Keratinocyte (primary cell): ENCODE measurements around the gene ZDHHC6. TPM values are rescaled to one million over a fixed set of nuclear protein-coding genes. Genes with fewer than 3 reads are reported as not detected.

ENCODE experiments used
- DNase-seq: peaks from one replicate; pipeline ENCODE4 v3.0.0-alpha.2; 2011; ENCODE audit warnings: low read depth, missing footprints, low spot score
- FAIRE-seq: peaks from 2 replicates; lab custom pipeline; 2011; peaks lifted over from hg19 to GRCh38; lab: Jason Lieb, UNC
- H2AFZ ChIP-seq: 2 replicates; pipeline ENCODE4 v1.6.0; 2012; ENCODE audit warnings: low read length, control low read depth, inconsistent platforms; ENCODE audit not compliant: control insufficient read depth
- H3K27ac ChIP-seq: 2 replicates; pipeline ENCODE4 v1.5.1; 2011; ENCODE audit warnings: low read length; ENCODE audit not compliant: control insufficient read depth, insufficient read depth
- H3K27me3 ChIP-seq: 3 replicates; pipeline ENCODE4 v1.6.0; 2011; ENCODE audit warnings: low read length; ENCODE audit not compliant: control insufficient read depth, insufficient read depth; ENCODE audit errors: extremely low read depth
- H3K36me3 ChIP-seq, 2 experiments: 2 replicates in 1 of 2; 3 replicates in 1 of 2; pipeline ENCODE4 v1.5.1; 2011; ENCODE audit warnings: low read length in 2 of 2, mild to moderate bottlenecking in 1 of 2; ENCODE audit not compliant: control insufficient read depth in 2 of 2, insufficient read depth in 2 of 2; ENCODE audit errors: extremely low read depth in 1 of 2
- H3K4me1 ChIP-seq: 3 replicates; pipeline ENCODE4 v1.5.1; 2011; ENCODE audit warnings: low read length; ENCODE audit not compliant: control insufficient read depth, insufficient read depth; ENCODE audit errors: extremely low read depth
- H3K4me2 ChIP-seq: 3 replicates; pipeline ENCODE4 v1.6.0; 2011; ENCODE audit warnings: low read depth, low read length; ENCODE audit not compliant: control insufficient read depth, insufficient read depth; ENCODE audit errors: extremely low read depth
- H3K4me3 ChIP-seq, 3 experiments: fragments of 200-600 bp in 1 of 3; sonication (generic) in 1 of 3; 2 replicates in 2 of 3; 3 replicates in 1 of 3; pipeline ENCODE4 v1.5.1; 2011 to 2016; ENCODE audit warnings: low read length in 3 of 3, mild to moderate bottlenecking in 3 of 3, control low read depth in 2 of 3, inconsistent platforms in 1 of 3, low read depth in 1 of 3, mixed read lengths in 1 of 3, mixed run types in 1 of 3, moderate library complexity in 1 of 3; ENCODE audit not compliant: control insufficient read depth in 2 of 3, insufficient read depth in 2 of 3; ENCODE audit errors: extremely low read depth in 1 of 3
- H3K79me2 ChIP-seq: 2 replicates; pipeline ENCODE4 v1.6.0; 2012; ENCODE audit warnings: low read length; ENCODE audit not compliant: control insufficient read depth, insufficient read depth
- H3K9ac ChIP-seq: 3 replicates; pipeline ENCODE4 v1.6.0; 2011; ENCODE audit warnings: low read length; ENCODE audit not compliant: control insufficient read depth, insufficient read depth; ENCODE audit errors: extremely low read depth
- H3K9me1 ChIP-seq: 3 replicates; pipeline ENCODE4 v1.6.0; 2011; ENCODE audit warnings: low read length; ENCODE audit not compliant: control insufficient read depth, insufficient read depth; ENCODE audit errors: extremely low read depth
- H3K9me3 ChIP-seq: 2 replicates; pipeline ENCODE4 v1.5.1; 2012; ENCODE audit warnings: low read depth, low read length; ENCODE audit not compliant: control insufficient read depth
- H4K20me1 ChIP-seq: 3 replicates; pipeline ENCODE4 v1.6.0; 2011; ENCODE audit warnings: low read length; ENCODE audit not compliant: control insufficient read depth, insufficient read depth; ENCODE audit errors: extremely low read depth
- EZH2 ChIP-seq: IDR thresholded peaks from one replicate; pipeline ENCODE4 v1.6.1; 2012; ENCODE audit warnings: inconsistent platforms, mild to moderate bottlenecking, low read length, moderate library complexity
- dilution Hi-C: fragments of 300-500 bp; cut with MboI; formaldehyde crosslinking; loops from one replicate; pipeline ENCODE4 v1.7.0; 2020; ENCODE audit warnings: low sequenced_read_pairs; ENCODE audit not compliant: extremely low pct_ligation_motif_present
- polyA plus RNA-seq, 5 experiments: library from polyadenylated mRNA; depleted of rRNA in 3 of 5; stranded (reverse) in 3 of 5; stranded (forward) in 1 of 5; unstranded in 1 of 5; fragments of >200 nt; gene quantifications; 1 replicate in 1 of 5; 2 replicates in 3 of 5; 3 replicates in 1 of 5; pipeline versions ENCODE4 v1.2.1 to v1.2.3, GENCODE V29; 2011 to 2012; ENCODE audit warnings: missing spikeins in 2 of 5, low read depth in 1 of 5, low replicate concordance in 1 of 5
- TF ChIP-seq, protein P1 (sequence below), 3 experiments: IDR thresholded peaks in 1 of 3; conservative IDR thresholded peaks in 1 of 3; optimal IDR thresholded peaks in 1 of 3; 2 replicates in 2 of 3; 3 replicates in 1 of 3; pipeline versions ENCODE3 to v1.5.1; 2011; ENCODE audit warnings: low read length in 3 of 3, mild to moderate bottlenecking in 3 of 3, moderate library complexity in 2 of 3, control low read depth in 1 of 3, inconsistent platforms in 1 of 3; ENCODE audit not compliant: insufficient read depth in 2 of 3; ENCODE audit errors: extremely low read depth in 1 of 3

ZDHHC6 gene
- polyA plus RNA-seq, 1 donor (not counting 4 experiments of a cell fraction or from before 2014, with no cell fraction given) = 34.2 TPM

DNA sequence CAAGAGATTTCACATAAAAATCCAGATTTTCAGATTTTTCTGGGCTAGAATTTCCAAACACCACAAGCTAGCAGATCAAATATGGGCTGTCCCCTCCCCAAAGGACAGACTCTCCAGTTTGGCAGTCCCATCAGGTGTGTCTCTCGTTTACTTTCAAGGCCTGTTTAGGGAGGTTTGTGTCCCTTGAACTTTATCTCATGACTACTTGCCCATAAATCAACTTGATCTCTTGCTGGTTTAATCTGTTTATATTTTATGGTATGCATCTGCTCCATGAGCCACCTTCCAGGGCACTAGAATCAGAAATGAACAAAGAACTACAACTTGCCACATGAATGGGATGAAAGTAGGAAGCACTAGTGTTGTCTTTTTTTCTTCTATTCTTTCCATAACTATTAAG is 5.2 kb downstream of the ZDHHC6 start:
- H3K79me2 ChIP-seq = peaks cover 25% of the 10 kb centered on the region
- peaks cover 10% of the 10 kb centered on the region for H3K4me1 ChIP-seq
- no peak overlapping the region for H3K4me3 ChIP-seq
- no peak for TF ChIP-seq EZH2
- TF ChIP-seq, protein P1, sequence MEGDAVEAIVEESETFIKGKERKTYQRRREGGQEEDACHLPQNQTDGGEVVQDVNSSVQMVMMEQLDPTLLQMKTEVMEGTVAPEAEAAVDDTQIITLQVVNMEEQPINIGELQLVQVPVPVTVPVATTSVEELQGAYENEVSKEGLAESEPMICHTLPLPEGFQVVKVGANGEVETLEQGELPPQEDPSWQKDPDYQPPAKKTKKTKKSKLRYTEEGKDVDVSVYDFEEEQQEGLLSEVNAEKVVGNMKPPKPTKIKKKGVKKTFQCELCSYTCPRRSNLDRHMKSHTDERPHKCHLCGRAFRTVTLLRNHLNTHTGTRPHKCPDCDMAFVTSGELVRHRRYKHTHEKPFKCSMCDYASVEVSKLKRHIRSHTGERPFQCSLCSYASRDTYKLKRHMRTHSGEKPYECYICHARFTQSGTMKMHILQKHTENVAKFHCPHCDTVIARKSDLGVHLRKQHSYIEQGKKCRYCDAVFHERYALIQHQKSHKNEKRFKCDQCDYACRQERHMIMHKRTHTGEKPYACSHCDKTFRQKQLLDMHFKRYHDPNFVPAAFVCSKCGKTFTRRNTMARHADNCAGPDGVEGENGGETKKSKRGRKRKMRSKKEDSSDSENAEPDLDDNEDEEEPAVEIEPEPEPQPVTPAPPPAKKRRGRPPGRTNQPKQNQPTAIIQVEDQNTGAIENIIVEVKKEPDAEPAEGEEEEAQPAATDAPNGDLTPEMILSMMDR (optimal IDR thresholded peaks at IDR 0.05 in 1 of 3, IDR thresholded peaks at IDR 0.05 in 1 of 3, conservative IDR thresholded peaks at IDR 0.05 in 1 of 3; ENCODE audit: extremely low read depth in 1 of 3, insufficient read depth in 2 of 3, low read length in 3 of 3) = no peak
- no peaks in the 10 kb centered on the region for H3K9me3 ChIP-seq
- H3K9ac ChIP-seq = no peak overlapping the region
- no peak for FAIRE-seq
- H3K27me3 ChIP-seq = no peaks in the 10 kb centered on the region
- no peak overlapping the region for H2AFZ ChIP-seq
- no peak overlapping the region for H3K27ac ChIP-seq
- no peaks in the 10 kb centered on the region for H4K20me1 ChIP-seq
- no peak overlapping the region for H3K4me2 ChIP-seq
- dilution Hi-C loops = no loop called here
- no peaks in the 10 kb centered on the region for H3K9me1 ChIP-seq
- DNase-seq = no peak
- peaks cover 10 to 18% of the 10 kb centered on the region in 2 experiments for H3K36me3 ChIP-seq

DNA sequence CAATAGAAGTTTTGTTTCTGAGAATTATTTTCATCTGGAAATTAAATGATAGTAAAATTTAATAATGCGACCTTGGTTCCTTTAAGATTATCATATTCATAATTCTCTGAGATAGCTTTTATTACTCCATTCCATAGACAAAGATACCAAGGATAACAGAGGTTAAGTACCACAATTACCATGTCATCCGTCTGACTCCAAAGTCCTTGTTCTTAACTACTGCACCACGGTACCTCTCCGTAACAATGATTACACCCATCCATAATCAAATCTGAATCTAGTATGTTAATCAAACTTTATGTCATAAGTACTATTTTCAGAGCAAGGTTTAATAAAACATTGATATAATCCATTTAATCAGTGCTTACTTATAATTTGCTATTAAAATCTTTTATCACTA is 8.4 kb downstream of the ZDHHC6 start:
- H3K27ac ChIP-seq = no peak overlapping the region
- no peaks in the 10 kb centered on the region for H3K79me2 ChIP-seq
- H3K36me3 ChIP-seq = peaks cover 12 to 21% of the 10 kb centered on the region in 2 experiments
- H2AFZ ChIP-seq = no peak overlapping the region
- H3K27me3 ChIP-seq = no peaks in the 10 kb centered on the region
- no peaks in the 10 kb centered on the region for H3K9me1 ChIP-seq
- dilution Hi-C loops = no loop called here
- DNase-seq (no peak), FAIRE-seq (no peak)
- H3K9ac ChIP-seq = no peak overlapping the region
- H3K4me1 ChIP-seq = no peaks in the 10 kb centered on the region
- H4K20me1 ChIP-seq = no peaks in the 10 kb centered on the region
- H3K9me3 ChIP-seq = no peaks in the 10 kb centered on the region
- no peak overlapping the region for H3K4me3 ChIP-seq
- no peak overlapping the region for H3K4me2 ChIP-seq
- no peak for TF ChIP-seq EZH2
- TF ChIP-seq, protein P1 (optimal IDR thresholded peaks at IDR 0.05 in 1 of 3, IDR thresholded peaks at IDR 0.05 in 1 of 3, conservative IDR thresholded peaks at IDR 0.05 in 1 of 3; ENCODE audit: extremely low read depth in 1 of 3, insufficient read depth in 2 of 3, low read length in 3 of 3) = no peak
